Measurements from ENCODE around the gene KIF26B. TPM values are rescaled to one million over a fixed set of nuclear protein-coding genes. Genes with fewer than 3 reads are reported as not detected.

KIF26B gene
- total and polyA plus RNA-seq, 8 donors, result 0.27 to 4.5 (median 0.63) TPM

GRCh38 chr1:245325922-245326795 lies 171.4 kb downstream of the KIF26B start:
- ATAC-seq (no peak), DNase-seq (no peak), FAIRE-seq (no peak)
- no peak for TF ChIP-seq CTCF (IDR thresholded peaks at IDR 0.05)
- Histone ChIP-seq H3K4me3 (no peak overlapping the region), H3K9me3 (no peaks in the 10 kb centered on the region), H3K27me3 (no peaks in the 10 kb centered on the region), H3K36me3 (no peaks in the 10 kb centered on the region), H3K4me1 (no peaks in the 10 kb centered on the region), H3K27ac (no peak overlapping the region)
- intact Hi-C loops (cut with DNase I), result no loop called here
- 78 to 82% methylated on average over 16 of the region's 16 CpGs for WGBS, 2 donors

- H3K27me3 ChIP-seq, result no peaks in the 10 kb centered on the region
- H3K36me3 ChIP-seq, result no peaks in the 10 kb centered on the region
- H3K4me1 ChIP-seq, result no peaks in the 10 kb centered on the region
- no peak overlapping the region for H3K27ac ChIP-seq
- DNase-seq, result no peak
- intact Hi-C loops (cut with DNase I), result no loop called here
- H3K4me3 ChIP-seq, result no peak overlapping the region
- TF ChIP-seq CTCF (IDR thresholded peaks at IDR 0.05), result no peak
- ATAC-seq, result no peak
- WGBS, 2 donors, result 61 to 75% methylated on average over 3 of the region's 3 CpGs
- no peak for FAIRE-seq
- no peaks in the 10 kb centered on the region for H3K9me3 ChIP-seq
These were observed 172.6 kb downstream of the KIF26B start for GRCh38 chr1:245327360-245327759.

GRCh38 chr1:245327842-245328241 lies 173.1 kb downstream of the KIF26B start:
- 85 to 90% methylated on average over 4 of the region's 4 CpGs for WGBS, 2 donors
- Histone ChIP-seq H3K4me3 (no peak overlapping the region), H3K27me3 (no peaks in the 10 kb centered on the region), H3K9me3 (no peaks in the 10 kb centered on the region), H3K27ac (no peak overlapping the region), H3K4me1 (no peaks in the 10 kb centered on the region), H3K36me3 (no peaks in the 10 kb centered on the region)
- no peak for DNase-seq
- FAIRE-seq, result no peak
- TF ChIP-seq CTCF (IDR thresholded peaks at IDR 0.05), result no peak
- ATAC-seq, result no peak
- intact Hi-C loops (cut with DNase I), result no loop called here

- no peak for TF ChIP-seq CTCF (IDR thresholded peaks at IDR 0.05)
These were observed 176.2 kb downstream of the KIF26B start for GRCh38 chr1:245330951-245331350.

GRCh38 chr1:245332085-245332484 lies 177.3 kb downstream of the KIF26B start:
- no peak for DNase-seq
- no peaks in the 10 kb centered on the region for H3K4me1 ChIP-seq
- H3K27ac ChIP-seq, result no peak overlapping the region
- H3K36me3 ChIP-seq, result no peaks in the 10 kb centered on the region
- TF ChIP-seq CTCF (IDR thresholded peaks at IDR 0.05), result no peak
- H3K4me3 ChIP-seq, result no peak overlapping the region
- H3K9me3 ChIP-seq, result no peaks in the 10 kb centered on the region
- ATAC-seq, result no peak
- H3K27me3 ChIP-seq, result no peaks in the 10 kb centered on the region
- no peak for FAIRE-seq
- 89 to 95% methylated on average over 6 of the region's 6 CpGs for WGBS, 2 donors
- intact Hi-C loops (cut with DNase I), result no loop called here

More at GRCh38 chr1:245330951-245331350, 176.2 kb downstream of the KIF26B start:
- no peak for DNase-seq
- no peaks in the 10 kb centered on the region for H3K27me3 ChIP-seq
- ATAC-seq, result no peak
- no peak for FAIRE-seq
- no peaks in the 10 kb centered on the region for H3K36me3 ChIP-seq
- no peak overlapping the region for H3K4me3 ChIP-seq
- 93 to 95% methylated on average over 26 of the region's 26 CpGs for WGBS, 2 donors
- no peaks in the 10 kb centered on the region for H3K4me1 ChIP-seq
- intact Hi-C loops (cut with DNase I), result no loop called here
- H3K9me3 ChIP-seq, result no peaks in the 10 kb centered on the region
- no peak overlapping the region for H3K27ac ChIP-seq

All from pancreas (tissue), 10 donors.